Measurements from ENCODE around the gene ROR1. TPM values are rescaled to one million over a fixed set of nuclear protein-coding genes. Genes with fewer than 3 reads are reported as not detected.

ROR1 gene
- total RNA-seq, 1 donor from 2014 or later: 81.4 TPM

- H3K27ac Mint-ChIP-seq: peak overlapping the region; percentile 22
- no peak overlapping the region for H3K4me3 Mint-ChIP-seq
- H3K36me3 Mint-ChIP-seq: peaks cover 8% of the 10 kb centered on the region
- H3K9me3 Mint-ChIP-seq: peaks cover 22% of the 10 kb centered on the region
- no peak for TF ChIP-seq CTCF (IDR thresholded peaks at IDR 0.05; ENCODE audit: unreplicated experiment)
- no peaks in the 10 kb centered on the region for H3K27me3 Mint-ChIP-seq (ENCODE audit: low read depth)
- DNase-seq (ENCODE audit: low spot score in 2 of 2, unreplicated experiment in 2 of 2): no peak
- peaks cover 18% of the 10 kb centered on the region for H3K4me1 Mint-ChIP-seq
These were observed 42.4 kb upstream of the ROR1 start for GRCh38 chr1:63731117-63732043.

- Mint-ChIP-seq H3K9me3 (peaks cover 29% of the 10 kb centered on the region), H3K27me3 (ENCODE audit: low read depth) (no peaks in the 10 kb centered on the region), H3K27ac (no peak overlapping the region), H3K4me3 (no peak overlapping the region), H3K4me1 (peaks cover 18% of the 10 kb centered on the region), H3K36me3 (peaks cover 16% of the 10 kb centered on the region)
- DNase-seq (ENCODE audit: low spot score in 2 of 2, unreplicated experiment in 2 of 2): no peak
- no peak for TF ChIP-seq CTCF (IDR thresholded peaks at IDR 0.05; ENCODE audit: unreplicated experiment)
These were observed 41.2 kb upstream of the ROR1 start for GRCh38 chr1:63732666-63733065.

- Mint-ChIP-seq H3K27me3 (ENCODE audit: low read depth) (no peaks in the 10 kb centered on the region), H3K9me3 (peaks cover 29% of the 10 kb centered on the region), H3K4me3 (no peak overlapping the region), H3K36me3 (peaks cover 14% of the 10 kb centered on the region), H3K27ac (no peak overlapping the region), H3K4me1 (peaks cover 3% of the 10 kb centered on the region)
- no peak for TF ChIP-seq CTCF (IDR thresholded peaks at IDR 0.05; ENCODE audit: unreplicated experiment)
- DNase-seq (ENCODE audit: low spot score in 2 of 2, unreplicated experiment in 2 of 2): no peak
These were observed 35.0 kb upstream of the ROR1 start for GRCh38 chr1:63738772-63739171.

- Mint-ChIP-seq H3K27ac (no peak overlapping the region), H3K4me1 (peaks cover 3% of the 10 kb centered on the region), H3K27me3 (ENCODE audit: low read depth) (no peaks in the 10 kb centered on the region), H3K4me3 (no peak overlapping the region), H3K36me3 (peaks cover 14% of the 10 kb centered on the region), H3K9me3 (peaks cover 27% of the 10 kb centered on the region)
- TF ChIP-seq CTCF (IDR thresholded peaks at IDR 0.05; ENCODE audit: unreplicated experiment): no peak
- DNase-seq (ENCODE audit: low spot score in 2 of 2, unreplicated experiment in 2 of 2): no peak
These were observed 34.4 kb upstream of the ROR1 start for GRCh38 chr1:63739452-63739851.

- H3K4me1 Mint-ChIP-seq: peaks cover 3% of the 10 kb centered on the region
- H3K27ac Mint-ChIP-seq: no peak overlapping the region
These were observed 33.4 kb upstream of the ROR1 start for GRCh38 chr1:63740432-63740831.

More at GRCh38 chr1:63740432-63740831, 33.4 kb upstream of the ROR1 start:
- H3K4me3 Mint-ChIP-seq: no peak overlapping the region
- peaks cover 17% of the 10 kb centered on the region for H3K9me3 Mint-ChIP-seq
- DNase-seq (ENCODE audit: low spot score in 2 of 2, unreplicated experiment in 2 of 2): no peak
- no peak for TF ChIP-seq CTCF (IDR thresholded peaks at IDR 0.05; ENCODE audit: unreplicated experiment)
- no peaks in the 10 kb centered on the region for H3K27me3 Mint-ChIP-seq (ENCODE audit: low read depth)
- H3K36me3 Mint-ChIP-seq: peaks cover 14% of the 10 kb centered on the region

Measured in mesothelial cell of epicardium (in vitro differentiated cells).